ENCODE results near the gene FHL5.
"Not testable (repeated sequence)": the region's sequence is repeated elsewhere in the genome, so short reads cannot be mapped to it uniquely, and the experiment has no call there.

The FHL5 gene

DNA sequence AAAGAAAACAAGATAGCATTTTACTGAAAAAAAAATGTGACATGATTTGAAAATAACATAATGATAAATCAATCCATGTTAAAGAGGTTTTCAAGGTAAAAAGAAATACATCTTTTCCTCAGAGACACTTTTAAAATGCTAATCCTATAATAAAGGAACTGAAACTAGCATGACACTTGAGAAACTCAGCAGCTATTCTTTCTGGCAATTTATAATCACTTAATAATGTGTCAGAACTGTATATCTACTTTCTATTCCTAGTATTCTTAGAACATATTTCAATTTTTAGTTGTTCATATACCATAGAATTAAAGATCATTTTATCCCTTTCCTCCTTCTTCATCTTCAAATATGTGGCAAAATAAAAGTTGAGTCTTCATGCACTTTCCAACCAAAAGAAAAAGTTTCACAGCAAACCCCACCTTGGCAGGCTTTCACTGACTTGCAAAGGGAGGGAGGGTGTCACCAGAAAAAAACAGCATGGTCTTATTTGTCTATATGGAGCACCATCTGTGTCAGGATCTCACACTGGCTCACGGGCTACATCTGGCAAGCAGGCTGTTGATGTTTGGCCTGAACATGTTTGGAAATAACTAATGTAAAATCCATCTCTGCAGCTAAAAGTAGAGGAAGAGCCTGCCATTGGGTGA is 48.5 kb downstream of the FHL5 start:
- DNase-seq (ENCODE audit: low spot score) = no peak

- no peak for DNase-seq (ENCODE audit: low spot score)
These were observed 50.5 kb downstream of the FHL5 start for GRCh38 chr6:96613291-96613999.

- no peak for DNase-seq (ENCODE audit: low spot score)
These were observed 57.9 kb downstream of the FHL5 start for GRCh38 chr6:96620851-96621250.

- no peak for DNase-seq (ENCODE audit: low spot score)
These were observed 59.1 kb downstream of the FHL5 start for GRCh38 chr6:96621983-96622382.

DNA sequence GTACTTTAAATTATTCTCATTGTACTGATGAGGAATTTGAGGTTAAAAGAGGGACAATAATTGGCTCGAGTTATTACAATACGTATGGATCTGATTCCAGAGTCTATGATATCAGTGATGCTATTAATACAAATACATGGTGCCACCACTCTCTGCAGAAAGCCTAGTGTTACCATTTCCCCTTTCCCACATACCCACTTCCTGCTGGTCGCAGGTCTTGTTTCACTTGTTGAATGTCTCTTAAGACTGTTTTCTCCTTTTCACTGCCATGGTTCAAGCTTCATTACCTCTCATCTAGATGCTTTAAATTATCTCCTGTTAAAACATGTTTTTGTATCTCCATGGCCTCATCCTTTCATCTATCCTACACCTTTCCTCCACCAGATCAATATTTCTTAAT is 62.0 kb downstream of the FHL5 start:
- no peak for DNase-seq (ENCODE audit: low spot score)

DNA sequence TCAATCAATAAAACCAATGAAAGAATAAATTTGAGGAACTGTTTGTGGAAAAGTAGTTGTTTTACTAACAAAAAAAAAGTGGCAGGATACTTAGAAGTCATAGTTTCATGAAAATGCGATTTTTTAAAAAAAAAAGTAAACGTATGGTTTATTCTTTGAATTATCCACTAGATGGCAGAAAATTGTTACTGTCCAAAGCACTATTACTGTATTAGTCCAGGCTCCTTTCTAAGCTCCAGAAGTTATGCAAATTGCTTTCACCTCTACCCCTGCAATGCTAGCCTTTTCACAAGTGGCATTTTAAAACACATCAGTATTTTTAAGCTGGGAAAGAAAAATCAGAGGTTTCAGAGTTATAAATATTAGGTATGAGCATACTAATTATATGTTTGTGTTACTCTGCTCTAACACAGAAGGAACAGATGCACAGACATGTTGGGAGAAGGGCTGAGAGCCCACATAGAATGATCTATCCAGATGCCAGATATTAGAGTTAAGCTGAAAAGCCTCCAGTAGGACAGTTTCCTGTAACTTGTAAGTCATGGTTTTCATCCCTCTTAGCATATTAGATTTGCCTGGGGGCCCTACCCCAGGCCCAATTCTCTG is 63.9 kb downstream of the FHL5 start:
- peak; percentile 13 for DNase-seq (ENCODE audit: low spot score)

- DNase-seq (ENCODE audit: low spot score) = no peak
These were observed 68.3 kb downstream of the FHL5 start for GRCh38 chr6:96631248-96631647.

GRCh38 chr6:96637979-96638378 is 75.1 kb downstream of the FHL5 start:
- DNase-seq (ENCODE audit: low spot score) = not testable (repeated sequence)

- no peak for DNase-seq (ENCODE audit: low spot score)
These were observed 82.2 kb downstream of the FHL5 start for GRCh38 chr6:96645106-96645505.

GRCh38 chr6:96649926-96650325 is 87.0 kb downstream of the FHL5 start:
- DNase-seq (ENCODE audit: low spot score) = no peak

DNA sequence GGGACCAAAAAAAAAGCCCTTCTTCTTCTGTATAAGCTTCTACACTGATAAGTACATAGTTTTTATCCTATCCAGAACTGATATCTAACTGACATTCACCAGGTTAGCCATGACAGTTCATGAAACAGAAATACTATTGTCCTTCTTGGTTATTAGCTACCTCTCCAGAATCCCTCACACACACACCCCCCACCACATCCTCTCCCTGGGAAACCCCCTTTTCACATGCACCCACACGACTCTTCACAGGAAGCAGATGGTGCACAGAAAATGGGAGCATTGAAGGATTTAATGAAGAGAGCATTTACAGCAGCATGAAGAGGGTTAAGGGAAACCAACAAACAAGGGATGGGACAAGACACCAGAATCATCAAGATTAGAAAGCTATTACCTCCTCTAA is 88.9 kb downstream of the FHL5 start:
- DNase-seq (ENCODE audit: low spot score) = no peak

DNA sequence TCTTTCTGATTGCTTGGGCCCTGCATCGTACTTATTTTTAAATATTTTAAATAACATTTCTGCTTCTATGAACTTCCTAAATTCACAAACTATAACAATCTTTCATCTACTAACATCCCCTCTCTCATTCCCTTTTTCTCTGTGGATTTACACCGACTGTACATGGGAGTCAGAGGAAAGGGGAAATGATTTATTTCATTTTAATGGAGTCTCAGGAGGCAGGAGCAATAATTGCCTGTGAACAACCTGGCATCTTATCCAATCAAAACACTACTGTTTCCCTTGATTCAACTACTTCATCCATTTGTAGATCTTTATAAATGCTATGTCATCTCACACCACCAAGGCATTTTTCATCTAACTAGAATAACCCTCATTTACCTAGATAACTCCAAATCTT is 89.6 kb downstream of the FHL5 start:
- no peak for DNase-seq (ENCODE audit: low spot score)

DNA sequence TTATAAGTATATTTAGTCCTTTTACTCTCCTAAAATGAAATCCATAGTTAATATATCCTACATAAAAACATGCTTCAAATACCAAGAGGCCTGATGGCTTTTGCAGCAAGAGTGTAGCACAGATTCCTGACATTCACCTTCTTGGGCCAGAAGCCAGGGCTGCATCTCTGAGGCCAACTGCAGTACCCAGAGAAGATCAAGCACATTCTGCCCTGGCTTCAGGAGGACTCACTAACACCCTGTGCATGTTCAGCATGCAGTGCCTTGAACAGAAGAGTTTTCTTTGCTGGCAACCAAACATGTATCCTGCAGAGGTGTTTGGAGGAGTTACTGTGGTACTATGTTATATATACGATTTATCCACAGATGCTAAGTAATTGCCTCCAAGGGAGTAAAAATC is 90.3 kb downstream of the FHL5 start:
- no peak for DNase-seq (ENCODE audit: low spot score)

- no peak for DNase-seq (ENCODE audit: low spot score)
These were observed 93.6 kb downstream of the FHL5 start for GRCh38 chr6:96656567-96656966.

GRCh38 chr6:96657344-96657743 is 94.4 kb downstream of the FHL5 start:
- no peak for DNase-seq (ENCODE audit: low spot score)

- no peak for DNase-seq (ENCODE audit: low spot score)
These were observed 96.3 kb downstream of the FHL5 start for GRCh38 chr6:96659084-96659845.

All from COLO829 (cell line).